ENCODE results near the gene COL28A1. TPM values are rescaled to one million over a fixed set of nuclear protein-coding genes. Genes with fewer than 3 reads are reported as not detected.

The COL28A1 gene
- polyA plus RNA-seq, 3 donors, result not detected

DNA sequence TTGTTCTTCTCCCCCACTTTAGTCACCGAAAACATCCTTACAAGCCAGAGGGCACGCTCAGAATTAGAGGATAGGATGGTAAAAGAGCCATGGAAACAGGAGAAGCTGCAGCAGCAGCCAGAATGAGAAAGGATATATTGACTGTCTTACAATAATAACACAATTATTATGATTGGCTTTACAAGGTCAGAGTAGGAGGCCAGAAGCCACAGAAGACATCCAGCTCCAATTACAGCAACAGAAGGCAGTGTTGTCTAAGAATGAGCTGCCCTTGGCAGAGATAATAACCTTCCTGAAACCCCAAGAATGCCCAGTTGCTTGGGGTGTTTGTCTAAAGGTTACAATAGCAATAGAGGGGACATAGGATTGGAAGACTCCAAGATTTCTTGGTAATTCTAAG lies 184.5 kb downstream of the COL28A1 start:
- Histone ChIP-seq H3K4me1 (ENCODE audit: control insufficient read depth in 1 of 2, insufficient read depth in 2 of 2, low read length in 2 of 2) (no peaks in the 10 kb centered on the region), H3K9ac (ENCODE audit: insufficient read depth, low read length, poor library complexity, severe bottlenecking) (no peak overlapping the region), H3K9me3 (replicated peaks in 1 of 2; ENCODE audit: control insufficient read depth in 1 of 2, insufficient read depth in 1 of 2, low read length in 2 of 2) (no peaks in the 10 kb centered on the region), H3K27ac (ENCODE audit: low read depth in 1 of 2, low read length in 2 of 2) (no peak overlapping the region), H2AFZ (ENCODE audit: insufficient read depth, low read depth, low read length, poor library complexity, severe bottlenecking) (no peak overlapping the region), H3K4me2 (replicated peaks; ENCODE audit: extremely low read depth, low read length, poor library complexity, severe bottlenecking) (no peak overlapping the region), H3K4me3 (replicated peaks in 1 of 3; ENCODE audit: low read depth in 2 of 3, low read length in 3 of 3) (no peak overlapping the region), H3K79me2 (ENCODE audit: insufficient read depth, low read length) (no peaks in the 10 kb centered on the region), H3K27me3 (ENCODE audit: control insufficient read depth in 2 of 2, insufficient read depth in 2 of 2, low read length in 2 of 2) (no peaks in the 10 kb centered on the region), H3K36me3 (replicated peaks in 1 of 2; ENCODE audit: control insufficient read depth in 1 of 2, insufficient read depth in 2 of 2, low read length in 2 of 2) (no peaks in the 10 kb centered on the region), H4K20me1 (ENCODE audit: insufficient read depth, low read length) (no peaks in the 10 kb centered on the region)
- no CpG with 5 or more reads among the region's 2 CpGs for WGBS (ENCODE audit: insufficient coverage)
- Mint-ChIP-seq H3K27ac (no peak overlapping the region), H3K4me3 (no peak overlapping the region), H3K9me3 (peaks cover 0 to 3% (median 2%) of the 10 kb centered on the region in 7 donors), H3K36me3 (no peaks in the 10 kb centered on the region), H3K27me3 (ENCODE audit: low read depth in 3 of 3) (peaks cover 0 to 4% (median 3%) of the 10 kb centered on the region in 3 donors), H3K4me1 (no peaks in the 10 kb centered on the region)
- intact Hi-C loops (cut with micrococcal nuclease), result no loop called here
- no peak for DNase-seq
- TF ChIP-seq, protein P1, sequence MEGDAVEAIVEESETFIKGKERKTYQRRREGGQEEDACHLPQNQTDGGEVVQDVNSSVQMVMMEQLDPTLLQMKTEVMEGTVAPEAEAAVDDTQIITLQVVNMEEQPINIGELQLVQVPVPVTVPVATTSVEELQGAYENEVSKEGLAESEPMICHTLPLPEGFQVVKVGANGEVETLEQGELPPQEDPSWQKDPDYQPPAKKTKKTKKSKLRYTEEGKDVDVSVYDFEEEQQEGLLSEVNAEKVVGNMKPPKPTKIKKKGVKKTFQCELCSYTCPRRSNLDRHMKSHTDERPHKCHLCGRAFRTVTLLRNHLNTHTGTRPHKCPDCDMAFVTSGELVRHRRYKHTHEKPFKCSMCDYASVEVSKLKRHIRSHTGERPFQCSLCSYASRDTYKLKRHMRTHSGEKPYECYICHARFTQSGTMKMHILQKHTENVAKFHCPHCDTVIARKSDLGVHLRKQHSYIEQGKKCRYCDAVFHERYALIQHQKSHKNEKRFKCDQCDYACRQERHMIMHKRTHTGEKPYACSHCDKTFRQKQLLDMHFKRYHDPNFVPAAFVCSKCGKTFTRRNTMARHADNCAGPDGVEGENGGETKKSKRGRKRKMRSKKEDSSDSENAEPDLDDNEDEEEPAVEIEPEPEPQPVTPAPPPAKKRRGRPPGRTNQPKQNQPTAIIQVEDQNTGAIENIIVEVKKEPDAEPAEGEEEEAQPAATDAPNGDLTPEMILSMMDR (IDR thresholded peaks at IDR 0.05), result no peak

- H3K79me2 ChIP-seq (ENCODE audit: insufficient read depth, low read length), result no peaks in the 10 kb centered on the region
- H3K27me3 Mint-ChIP-seq (ENCODE audit: low read depth in 3 of 3), result peaks cover 0 to 9% (median 4%) of the 10 kb centered on the region in 3 donors
- H3K4me2 ChIP-seq (replicated peaks; ENCODE audit: extremely low read depth, low read length, poor library complexity, severe bottlenecking), result no peak overlapping the region
- H4K20me1 ChIP-seq (ENCODE audit: insufficient read depth, low read length), result no peaks in the 10 kb centered on the region
- no peak overlapping the region for H3K4me3 Mint-ChIP-seq
- WGBS (ENCODE audit: insufficient coverage), result 100% methylated on average over 2 of the region's 2 CpGs
- intact Hi-C loops (cut with micrococcal nuclease), result no loop called here
- TF ChIP-seq, protein P1 (IDR thresholded peaks at IDR 0.05), result no peak
- no peaks in the 10 kb centered on the region for H3K27me3 ChIP-seq (ENCODE audit: control insufficient read depth in 2 of 2, insufficient read depth in 2 of 2, low read length in 2 of 2)
- DNase-seq, result no peak
- H3K27ac ChIP-seq (ENCODE audit: low read depth in 1 of 2, low read length in 2 of 2), result no peak overlapping the region
- no peaks in the 10 kb centered on the region for H3K4me1 ChIP-seq (ENCODE audit: control insufficient read depth in 1 of 2, insufficient read depth in 2 of 2, low read length in 2 of 2)
- peaks cover 0 to 3% (median 2%) of the 10 kb centered on the region in 7 donors for H3K9me3 Mint-ChIP-seq
- H2AFZ ChIP-seq (ENCODE audit: insufficient read depth, low read depth, low read length, poor library complexity, severe bottlenecking), result no peak overlapping the region
- no peak overlapping the region for H3K27ac Mint-ChIP-seq
- H3K4me3 ChIP-seq (replicated peaks in 1 of 3; ENCODE audit: low read depth in 2 of 3, low read length in 3 of 3), result no peak overlapping the region
- no peak overlapping the region for H3K9ac ChIP-seq (ENCODE audit: insufficient read depth, low read length, poor library complexity, severe bottlenecking)
- H3K36me3 ChIP-seq (replicated peaks in 1 of 2; ENCODE audit: control insufficient read depth in 1 of 2, insufficient read depth in 2 of 2, low read length in 2 of 2), result no peaks in the 10 kb centered on the region
- no peaks in the 10 kb centered on the region for H3K4me1 Mint-ChIP-seq
- no peaks in the 10 kb centered on the region for H3K36me3 Mint-ChIP-seq
- H3K9me3 ChIP-seq (replicated peaks in 1 of 2; ENCODE audit: control insufficient read depth in 1 of 2, insufficient read depth in 1 of 2, low read length in 2 of 2), result no peaks in the 10 kb centered on the region
These were observed 186.5 kb downstream of the COL28A1 start for GRCh38 chr7:7349156-7349555.
